ENCODE results near the gene PCP4. TPM values are rescaled to one million over a fixed set of nuclear protein-coding genes. Genes with fewer than 3 reads are reported as not detected.

PCP4 gene
- total RNA-seq, 3 donors from 2014 or later = 1.4 to 23.6 (median 3.9) TPM

DNA sequence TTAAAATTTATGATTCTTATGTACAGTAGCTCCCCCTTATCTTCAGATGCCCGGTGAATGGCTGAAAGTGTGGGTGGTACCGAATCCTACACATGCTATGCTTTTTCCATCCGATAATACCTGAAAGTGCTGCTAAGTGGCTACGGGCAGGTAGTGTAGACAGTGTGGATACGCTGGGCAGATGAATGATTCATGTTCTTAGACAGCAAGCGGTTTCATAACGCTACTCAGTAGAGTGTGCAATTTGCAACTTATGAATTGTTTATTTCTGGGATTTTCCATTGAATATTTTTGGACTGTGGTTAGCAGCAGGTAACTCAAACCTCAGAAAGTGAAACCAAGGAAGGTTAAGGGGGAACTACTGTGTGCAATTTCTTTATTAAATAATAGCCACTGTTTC, 7.5 kb downstream of the PCP4 start:
- intact Hi-C loops (cut with DNase I, micrococcal nuclease) = no loop called here
- TF ChIP-seq, protein P1, sequence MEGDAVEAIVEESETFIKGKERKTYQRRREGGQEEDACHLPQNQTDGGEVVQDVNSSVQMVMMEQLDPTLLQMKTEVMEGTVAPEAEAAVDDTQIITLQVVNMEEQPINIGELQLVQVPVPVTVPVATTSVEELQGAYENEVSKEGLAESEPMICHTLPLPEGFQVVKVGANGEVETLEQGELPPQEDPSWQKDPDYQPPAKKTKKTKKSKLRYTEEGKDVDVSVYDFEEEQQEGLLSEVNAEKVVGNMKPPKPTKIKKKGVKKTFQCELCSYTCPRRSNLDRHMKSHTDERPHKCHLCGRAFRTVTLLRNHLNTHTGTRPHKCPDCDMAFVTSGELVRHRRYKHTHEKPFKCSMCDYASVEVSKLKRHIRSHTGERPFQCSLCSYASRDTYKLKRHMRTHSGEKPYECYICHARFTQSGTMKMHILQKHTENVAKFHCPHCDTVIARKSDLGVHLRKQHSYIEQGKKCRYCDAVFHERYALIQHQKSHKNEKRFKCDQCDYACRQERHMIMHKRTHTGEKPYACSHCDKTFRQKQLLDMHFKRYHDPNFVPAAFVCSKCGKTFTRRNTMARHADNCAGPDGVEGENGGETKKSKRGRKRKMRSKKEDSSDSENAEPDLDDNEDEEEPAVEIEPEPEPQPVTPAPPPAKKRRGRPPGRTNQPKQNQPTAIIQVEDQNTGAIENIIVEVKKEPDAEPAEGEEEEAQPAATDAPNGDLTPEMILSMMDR (IDR thresholded peaks at IDR 0.05) = no peak
- H3K9me3 ChIP-seq = no peaks in the 10 kb centered on the region
- H3K4me1 ChIP-seq (ENCODE audit: low read depth) = no peaks in the 10 kb centered on the region
- no peaks in the 10 kb centered on the region for H3K36me3 ChIP-seq (ENCODE audit: low read depth)
- DNase-seq = no peak
- no peak overlapping the region for H3K4me3 ChIP-seq
- no peak for ATAC-seq

DNA sequence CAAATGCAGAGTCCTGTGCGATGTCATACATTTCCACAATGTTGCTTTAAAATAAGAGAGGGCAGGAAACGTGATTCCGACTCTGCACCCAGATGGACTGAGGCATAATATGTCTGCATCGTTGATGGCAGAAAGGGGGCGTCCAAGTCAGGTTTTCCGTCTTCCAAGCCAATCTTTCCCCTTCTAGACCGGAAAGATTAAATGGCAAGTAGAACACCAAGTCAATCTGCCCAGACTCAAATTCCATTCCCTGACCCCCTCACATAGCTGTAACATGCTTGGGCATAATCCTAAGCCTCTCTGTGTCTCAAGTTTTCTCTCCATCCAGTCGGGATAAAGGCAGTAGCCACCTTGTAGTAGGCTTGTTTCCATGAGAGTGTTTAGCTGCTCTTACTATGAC, 14.4 kb downstream of the PCP4 start:
- intact Hi-C loops (cut with DNase I, micrococcal nuclease) = no loop called here
- no peak for DNase-seq
- no peak for ATAC-seq
- H3K4me1 ChIP-seq (ENCODE audit: low read depth) = no peaks in the 10 kb centered on the region
- no peaks in the 10 kb centered on the region for H3K36me3 ChIP-seq (ENCODE audit: low read depth)
- TF ChIP-seq, protein P1 (IDR thresholded peaks at IDR 0.05) = no peak
- H3K4me3 ChIP-seq = no peak overlapping the region
- no peaks in the 10 kb centered on the region for H3K9me3 ChIP-seq

- Histone ChIP-seq H3K36me3 (ENCODE audit: low read depth) (no peaks in the 10 kb centered on the region), H3K4me3 (no peak overlapping the region), H3K9me3 (no peaks in the 10 kb centered on the region), H3K4me1 (ENCODE audit: low read depth) (no peaks in the 10 kb centered on the region)
- ATAC-seq = no peak
- DNase-seq = no peak
- intact Hi-C loops (cut with DNase I, micrococcal nuclease) = no loop called here
- TF ChIP-seq, protein P1 (IDR thresholded peaks at IDR 0.05) = no peak
These were observed 15.1 kb downstream of the PCP4 start for GRCh38 chr21:39882151-39882838.

DNA sequence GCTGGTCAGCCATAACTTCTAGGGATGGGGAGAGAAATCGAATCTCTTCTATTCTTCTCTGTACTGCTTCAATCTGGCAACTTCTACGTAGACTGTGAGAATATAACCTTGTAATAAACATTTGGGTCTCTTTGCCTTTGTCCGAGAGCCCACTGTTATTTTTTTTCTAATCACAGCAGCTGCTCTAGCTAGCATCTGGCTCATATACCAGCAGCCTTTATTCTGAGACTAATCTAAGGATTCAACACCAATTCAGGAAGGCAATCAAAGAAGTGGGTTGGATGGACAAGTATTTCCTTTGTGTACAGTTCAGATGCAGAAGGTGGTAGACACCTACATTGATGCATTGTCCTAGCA, 15.6 kb downstream of the PCP4 start:
- ATAC-seq = no peak
- intact Hi-C loops (cut with DNase I, micrococcal nuclease) = no loop called here

DNA sequence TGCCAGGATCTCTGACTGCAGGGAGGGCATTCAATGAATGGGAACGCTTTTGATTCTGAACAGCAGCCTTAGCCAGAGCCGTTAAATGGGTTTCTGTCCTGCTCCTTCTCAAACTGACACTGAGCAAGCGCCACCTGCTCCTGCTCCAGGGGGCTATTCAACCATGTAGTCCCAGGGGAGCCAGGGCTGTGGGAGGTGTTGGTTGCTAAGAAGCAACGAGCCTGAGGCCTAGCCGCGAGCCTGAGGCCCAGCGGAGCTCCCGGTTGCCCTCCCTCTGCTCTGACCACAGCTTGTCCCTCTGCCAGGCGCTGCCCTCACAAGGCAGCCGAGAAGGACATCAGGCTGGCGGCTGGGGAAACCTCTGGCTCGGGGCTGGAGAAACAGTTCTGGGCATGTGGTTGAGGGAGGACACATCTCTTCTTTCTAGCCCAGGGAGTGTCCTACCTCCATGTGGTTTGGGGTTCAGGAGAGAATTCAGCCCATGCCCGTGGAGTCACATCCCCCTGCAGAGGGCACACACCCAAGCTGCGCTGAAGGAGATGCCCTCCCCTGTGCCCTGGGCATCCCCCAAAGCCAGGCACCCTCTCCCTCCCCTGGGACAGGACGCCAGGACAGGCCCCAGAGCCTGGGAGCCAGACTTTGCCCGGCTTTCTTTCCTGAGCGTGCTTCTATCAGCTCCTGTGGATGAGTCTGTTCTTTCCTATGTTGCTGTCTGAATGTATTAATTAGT, 18.0 kb downstream of the PCP4 start:
- TF ChIP-seq, protein P1 (IDR thresholded peaks at IDR 0.05) = no peak

More for the DNA sequence above, 15.6 kb downstream of the PCP4 start:
- Histone ChIP-seq H3K36me3 (ENCODE audit: low read depth) (no peaks in the 10 kb centered on the region), H3K9me3 (no peaks in the 10 kb centered on the region), H3K4me1 (ENCODE audit: low read depth) (no peaks in the 10 kb centered on the region), H3K4me3 (no peak overlapping the region)
- DNase-seq = no peak
- TF ChIP-seq, protein P1 (IDR thresholded peaks at IDR 0.05) = no peak

More for the DNA sequence above, 18.0 kb downstream of the PCP4 start:
- ATAC-seq = no peak
- intact Hi-C loops (cut with DNase I, micrococcal nuclease) = no loop called here
- Histone ChIP-seq H3K9me3 (no peaks in the 10 kb centered on the region), H3K4me3 (no peak overlapping the region), H3K36me3 (ENCODE audit: low read depth) (no peaks in the 10 kb centered on the region), H3K4me1 (ENCODE audit: low read depth) (no peaks in the 10 kb centered on the region)
- DNase-seq = no peak

Measured in mucosa of descending colon (tissue), 3 donors.